ENCODE results near the gene SEPTIN8.

The SEPTIN8 gene

DNA sequence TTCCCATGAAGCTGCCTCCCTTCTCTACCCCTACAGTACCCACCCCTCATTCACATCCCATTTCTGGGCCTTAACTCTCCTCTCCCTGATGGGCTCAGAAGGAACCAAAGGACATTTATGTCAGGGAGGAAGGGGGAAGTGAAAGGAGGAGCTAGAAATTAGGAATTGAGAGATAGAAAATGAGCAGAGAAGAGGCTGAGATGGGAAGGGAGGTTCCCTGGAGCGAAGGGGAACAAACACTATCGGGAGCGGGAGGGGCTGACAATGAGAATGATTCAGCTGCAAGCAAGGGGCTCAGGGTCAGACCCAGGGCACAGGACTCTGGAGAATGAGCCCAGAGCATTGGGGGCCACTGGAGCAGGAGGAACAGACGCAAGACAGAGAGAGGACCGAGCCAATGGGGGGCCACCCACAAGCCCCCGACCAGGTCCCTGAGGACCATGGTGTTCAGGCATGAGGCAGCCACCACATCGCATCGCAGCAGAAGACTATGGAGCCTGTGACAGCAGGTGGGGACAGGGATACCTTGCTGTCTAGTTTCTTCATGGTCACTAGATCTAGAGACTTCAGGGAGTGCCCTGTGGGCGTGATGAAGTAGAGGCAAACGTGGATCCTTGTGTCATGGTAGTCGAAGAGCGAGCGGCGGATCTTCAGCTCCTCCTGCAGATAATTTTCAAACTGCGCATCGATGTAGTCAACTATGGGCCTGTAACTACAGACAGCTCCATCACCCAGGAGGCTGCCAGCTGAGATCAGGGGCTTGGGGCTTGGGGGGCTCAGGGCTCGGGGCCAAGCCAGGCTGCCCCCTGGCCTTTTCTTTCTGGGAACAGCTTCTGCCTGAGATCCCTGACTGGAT is 13.6 kb downstream of the SEPTIN8 start:
- no peak for DNase-seq

GRCh38 chr5:132762246-132763000 is 14.6 kb downstream of the SEPTIN8 start:
- DNase-seq = no peak

DNA sequence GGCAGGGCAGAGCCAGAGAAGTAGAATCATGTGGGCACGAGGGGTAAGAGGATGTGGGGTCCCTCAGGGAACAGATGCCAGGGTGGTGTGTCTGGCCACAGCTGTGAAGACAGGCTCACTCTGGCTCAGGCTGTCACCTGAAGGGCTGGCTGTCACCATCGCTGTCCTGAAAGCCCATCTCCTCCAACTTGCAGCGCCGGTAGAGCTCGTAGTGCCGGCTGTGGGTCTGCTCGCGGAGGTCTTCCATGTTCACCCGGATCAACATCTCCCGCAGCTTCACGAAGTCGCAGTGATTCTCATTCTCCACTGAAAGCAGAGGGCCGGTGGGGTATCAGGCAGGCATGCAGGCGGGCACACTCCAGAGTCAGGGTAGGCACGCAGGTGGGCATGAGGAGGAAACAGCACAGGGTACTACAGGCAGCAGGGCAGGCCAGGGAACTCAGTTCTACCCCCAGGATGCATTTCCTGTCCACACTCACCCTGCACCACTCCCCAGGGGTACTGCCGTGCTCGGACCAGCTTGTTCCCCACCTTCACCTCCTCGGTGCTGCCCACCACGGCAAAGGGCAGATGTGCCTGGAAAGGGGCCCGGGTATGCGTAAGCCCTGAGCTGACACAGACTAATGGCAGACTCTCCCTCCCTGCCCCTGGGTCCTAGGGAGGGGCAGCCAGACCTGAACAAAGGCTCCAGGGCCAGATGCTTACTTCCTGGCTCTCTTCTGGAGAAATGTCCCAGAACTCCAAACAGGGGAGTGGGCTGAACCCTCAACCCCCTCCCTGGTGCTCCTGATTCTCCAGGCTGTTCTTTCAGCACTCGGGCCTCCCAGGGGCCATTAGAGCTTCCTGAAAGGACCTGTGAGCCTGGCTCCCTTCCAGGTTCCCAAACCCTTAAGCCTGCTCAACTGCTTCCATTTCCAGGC is 15.5 kb downstream of the SEPTIN8 start:
- no peak for DNase-seq

DNA sequence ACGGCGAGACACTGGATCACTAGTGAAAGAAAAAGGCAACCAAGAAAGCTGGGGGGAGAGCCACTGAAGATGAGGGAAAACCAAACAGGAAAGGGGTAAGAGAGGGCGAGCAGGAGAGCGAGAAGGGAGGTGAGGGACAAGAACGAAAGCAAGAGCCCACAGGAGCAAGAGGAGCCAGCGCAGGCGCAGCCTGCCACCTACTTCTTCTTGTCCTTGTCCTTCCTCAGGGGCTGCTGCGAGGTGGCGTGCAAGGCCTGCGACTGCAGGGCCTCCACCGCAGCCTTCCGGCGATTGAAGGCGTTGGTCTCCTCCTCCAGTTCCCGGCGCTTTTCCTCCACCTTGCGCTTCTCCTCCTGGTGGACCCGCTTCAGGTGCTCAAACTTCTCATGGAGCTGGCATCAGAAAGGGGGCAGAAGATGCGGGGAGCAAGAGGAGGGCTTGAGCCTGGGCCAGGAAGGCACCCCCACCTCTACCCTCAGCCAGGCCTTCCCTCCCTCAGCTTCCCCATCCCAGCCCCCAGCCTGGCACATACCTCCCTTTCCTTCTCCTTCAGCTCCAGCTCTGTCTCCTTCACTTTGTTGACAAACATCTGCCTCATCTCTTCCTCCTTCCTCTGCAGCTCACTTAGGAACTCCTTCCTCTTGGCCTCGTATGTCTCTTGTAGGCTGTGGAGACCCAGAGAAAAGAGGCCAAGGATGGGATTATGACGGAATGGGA is 16.3 kb downstream of the SEPTIN8 start:
- DNase-seq = no peak

GRCh38 chr5:132760049-132760420 is 17.0 kb downstream of the SEPTIN8 start:
- no peak for DNase-seq

- no peak for DNase-seq
Measured at GRCh38 chr5:132759114-132760048, 17.7 kb downstream of the SEPTIN8 start.

DNA sequence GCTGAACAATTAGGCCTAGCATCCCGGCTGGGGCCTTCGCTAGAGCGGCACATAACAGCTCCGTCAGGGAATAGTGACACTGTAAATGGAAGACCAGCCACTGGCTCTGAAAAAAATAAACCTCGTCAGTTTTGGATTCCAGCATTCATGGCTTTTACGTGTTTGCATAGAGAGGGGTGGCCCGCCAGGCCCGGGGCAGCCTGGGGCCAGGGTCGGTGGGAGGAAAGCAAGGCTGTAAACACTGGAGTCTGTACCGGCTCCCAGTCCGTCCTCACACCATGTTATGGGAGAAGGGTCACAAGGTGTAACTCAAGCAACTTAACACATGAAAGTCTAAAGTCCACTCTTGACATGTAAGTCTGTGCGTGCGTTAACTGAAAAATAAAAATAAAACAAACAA is 18.6 kb downstream of the SEPTIN8 start:
- no peak for DNase-seq

GRCh38 chr5:132756542-132756941 is 20.5 kb downstream of the SEPTIN8 start:
- DNase-seq = no peak

DNA sequence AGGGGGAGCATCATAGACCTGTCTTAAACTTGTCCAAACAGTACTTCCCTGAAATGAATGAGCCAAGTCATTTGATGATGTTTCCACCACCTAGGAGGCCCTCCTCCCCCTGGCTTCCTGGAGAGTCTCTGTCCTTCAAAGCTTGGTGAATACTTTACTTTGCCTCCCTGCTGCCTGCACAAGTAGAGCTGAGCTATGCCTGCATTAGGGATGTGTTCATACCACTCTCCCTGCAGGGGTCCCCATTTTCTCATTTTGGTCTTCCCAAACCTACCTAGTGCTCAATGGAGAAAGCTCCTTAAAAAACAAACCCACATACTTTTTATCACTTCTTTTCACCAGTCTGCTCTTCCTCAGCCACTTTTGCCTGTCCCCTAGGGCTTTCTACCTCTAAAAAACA is 22.1 kb downstream of the SEPTIN8 start:
- no peak for DNase-seq

GRCh38 chr5:132754111-132754510 is 22.9 kb downstream of the SEPTIN8 start:
- no peak for DNase-seq

GRCh38 chr5:132753135-132753987 is 23.7 kb downstream of the SEPTIN8 start:
- DNase-seq = no peak

GRCh38 chr5:132752581-132753125 is 24.4 kb downstream of the SEPTIN8 start:
- DNase-seq = no peak

DNA sequence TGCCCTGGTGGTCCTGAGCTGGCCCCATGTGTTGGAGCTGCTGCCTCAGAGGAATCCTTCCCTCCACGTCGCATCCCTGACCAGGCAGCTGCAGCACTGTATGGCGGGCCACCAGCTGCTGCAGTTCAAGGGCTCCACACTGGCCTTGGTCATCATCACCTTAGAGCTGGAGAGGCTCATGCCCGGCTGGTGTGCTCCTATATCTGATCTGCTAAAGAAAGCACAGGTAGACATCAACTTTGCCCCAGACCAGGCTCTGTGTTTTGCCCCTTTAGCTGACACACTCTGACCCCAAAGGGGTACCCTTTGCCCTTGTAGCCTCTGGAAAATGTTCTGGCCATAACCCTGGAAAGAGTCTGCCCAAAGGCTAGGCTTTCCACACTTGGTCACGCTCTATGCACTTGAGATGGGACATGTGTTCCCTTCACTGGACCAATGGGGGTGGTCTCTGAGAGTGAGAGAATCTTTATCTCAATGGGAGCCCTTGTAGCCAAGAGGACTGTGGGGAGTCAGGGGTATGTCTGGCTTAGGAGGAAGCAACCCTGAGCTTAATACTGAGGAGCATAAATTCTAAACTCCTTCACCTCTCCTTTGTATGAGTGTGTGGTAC is 25.0 kb downstream of the SEPTIN8 start:
- DNase-seq = no peak

- peak; percentile 29 for DNase-seq
Measured at GRCh38 chr5:132751444-132751843, 25.6 kb downstream of the SEPTIN8 start.

DNA sequence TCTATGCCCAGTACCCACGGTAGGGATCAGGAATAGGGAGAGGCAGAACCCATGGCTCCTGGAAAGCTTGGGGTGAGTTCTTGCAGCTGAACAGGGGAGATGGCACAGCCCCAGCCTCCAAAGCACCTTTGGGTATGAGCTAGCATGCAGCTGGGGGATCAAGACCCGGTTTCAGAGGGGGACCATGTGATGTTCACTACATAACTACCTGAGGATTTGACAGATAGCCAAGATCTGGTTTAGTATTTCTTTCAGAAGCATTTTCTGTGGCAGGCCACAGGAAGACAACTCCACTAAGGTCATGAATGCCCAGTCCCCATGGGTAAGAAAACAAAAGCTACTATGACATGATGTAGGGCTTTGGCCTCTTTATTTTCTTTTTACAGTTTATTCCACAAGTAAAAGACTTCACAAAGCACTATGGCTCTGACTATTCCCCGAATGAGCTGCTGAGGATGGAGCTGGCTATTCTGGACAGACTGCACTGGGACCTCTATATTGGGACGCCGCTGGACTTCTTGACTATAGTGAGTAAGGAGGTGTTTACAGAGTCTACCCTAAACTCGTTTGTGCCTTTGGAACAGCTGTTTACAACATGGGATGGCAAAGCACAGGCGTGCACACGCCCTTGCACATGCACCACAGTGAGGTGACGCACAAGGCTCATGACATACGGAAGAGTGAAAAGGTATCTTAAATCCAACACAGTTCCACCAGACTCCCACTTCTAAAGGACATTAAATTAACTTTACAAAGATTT is 26.4 kb downstream of the SEPTIN8 start:
- no peak for DNase-seq

DNA sequence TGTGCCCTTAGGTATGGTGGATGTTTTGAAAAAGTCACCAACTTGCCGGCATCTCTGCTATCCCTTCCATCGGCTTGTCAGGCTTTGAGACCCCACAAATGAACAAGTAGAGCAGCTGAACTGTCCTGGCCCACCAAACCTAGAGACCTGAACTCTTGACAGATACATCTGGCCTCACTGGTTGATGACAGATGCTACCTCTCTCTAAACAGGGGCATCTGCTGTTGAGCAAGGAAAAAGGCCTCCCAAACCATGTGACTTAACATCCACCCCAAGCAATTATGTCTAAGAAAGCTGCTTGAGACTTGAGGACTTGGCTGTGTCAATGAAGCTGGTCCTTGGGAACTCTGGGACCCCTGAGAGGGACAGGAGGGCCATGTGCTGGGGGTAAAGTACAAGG is 27.5 kb downstream of the SEPTIN8 start:
- no peak for DNase-seq

DNA sequence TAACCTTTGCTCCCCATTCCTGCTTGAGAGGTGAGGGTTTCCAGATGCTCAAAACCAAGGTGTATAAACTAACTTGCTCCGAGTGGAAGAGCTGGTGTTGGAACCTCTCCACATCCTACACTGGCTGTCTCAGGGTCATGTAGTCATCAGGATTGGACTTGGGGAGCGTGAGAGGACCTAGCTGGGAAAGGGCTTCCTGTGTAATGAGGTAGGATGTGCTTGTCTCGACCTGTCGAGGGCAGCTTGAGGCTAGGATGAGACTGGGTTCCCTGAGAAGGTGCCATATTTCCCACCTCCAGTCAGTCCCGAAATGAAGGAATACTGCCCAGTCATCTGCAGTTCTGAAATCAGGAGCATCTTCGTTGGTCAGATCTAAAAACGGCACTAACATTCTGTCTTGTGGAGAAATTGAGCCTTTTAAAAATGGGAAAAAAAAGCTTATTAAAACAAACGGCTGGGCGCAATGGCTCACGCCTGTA is 28.5 kb downstream of the SEPTIN8 start:
- DNase-seq = no peak

- DNase-seq = peak; percentile 63
Measured at GRCh38 chr5:132747616-132748440, 29.2 kb downstream of the SEPTIN8 start.

Data from stimulated activated CD4-positive, alpha-beta T cell treated with anti-CD3 and anti-CD28 coated beads, Interleukin-4, amount 100 ng/mL, for 1 hour (primary cell).